ENCODE data around the gene TBC1D8.

TBC1D8 gene

GRCh38 chr2:101022221-101022620 is 129.0 kb downstream of the TBC1D8 start:
- no peak for TF ChIP-seq GLIS3 (CRISPR knock-in tag; IDR thresholded peaks at IDR 0.05)
- no peak for TF ChIP-seq OSR1 (CRISPR knock-in tag; IDR thresholded peaks at IDR 0.05)
- no peak for TF ChIP-seq ZNF70 (CRISPR knock-in tag; IDR thresholded peaks at IDR 0.05)
- TF ChIP-seq ZNF565 (CRISPR knock-in tag; conservative IDR thresholded peaks at IDR 0.05; ENCODE audit: low read depth): no peak
- no peak for TF ChIP-seq CREB5 (CRISPR knock-in tag; IDR thresholded peaks at IDR 0.05; ENCODE audit: low read depth)
- no peak for TF ChIP-seq ZFP30 (CRISPR knock-in tag; IDR thresholded peaks at IDR 0.05)
- no peak for TF ChIP-seq CSRNP3 (CRISPR knock-in tag; IDR thresholded peaks at IDR 0.05)
- TF ChIP-seq TOX (CRISPR knock-in tag; IDR thresholded peaks at IDR 0.05; ENCODE audit: borderline replicate concordance): no peak
- no peak for TF ChIP-seq SNAI2 (CRISPR knock-in tag; IDR thresholded peaks at IDR 0.05)
- no peak for TF ChIP-seq PATZ1 (CRISPR knock-in tag; IDR thresholded peaks at IDR 0.05; ENCODE audit: borderline replicate concordance)

GRCh38 chr2:101018934-101019333 is 132.2 kb downstream of the TBC1D8 start:
- TF ChIP-seq ARNTL (CRISPR knock-in tag; IDR thresholded peaks at IDR 0.05; ENCODE audit: borderline replicate concordance, low read depth) (no peak), SNAI2 (CRISPR knock-in tag; IDR thresholded peaks at IDR 0.05) (no peak), GLIS3 (CRISPR knock-in tag; IDR thresholded peaks at IDR 0.05) (no peak), OSR1 (CRISPR knock-in tag; IDR thresholded peaks at IDR 0.05) (no peak), PATZ1 (CRISPR knock-in tag; IDR thresholded peaks at IDR 0.05; ENCODE audit: borderline replicate concordance) (no peak), CSRNP3 (CRISPR knock-in tag; IDR thresholded peaks at IDR 0.05) (no peak), TOX (CRISPR knock-in tag; IDR thresholded peaks at IDR 0.05; ENCODE audit: borderline replicate concordance) (no peak), ZNF8 (CRISPR knock-in tag; IDR thresholded peaks at IDR 0.05) (no peak), TCF4 (CRISPR knock-in tag; IDR thresholded peaks at IDR 0.05; ENCODE audit: borderline replicate concordance) (no peak), RARB (CRISPR knock-in tag; IDR thresholded peaks at IDR 0.05) (no peak), ZFP30 (CRISPR knock-in tag; IDR thresholded peaks at IDR 0.05) (no peak), CSDC2 (CRISPR knock-in tag; IDR thresholded peaks at IDR 0.05) (no peak), PPARA (CRISPR knock-in tag; IDR thresholded peaks at IDR 0.05; ENCODE audit: borderline replicate concordance) (no peak), ZFP3 (CRISPR knock-in tag; IDR thresholded peaks at IDR 0.05) (no peak)
- no peak for ATAC-seq

More at GRCh38 chr2:101022221-101022620, 129.0 kb downstream of the TBC1D8 start:
- ATAC-seq: no peak

- no peak for ATAC-seq
- TF ChIP-seq PATZ1 (CRISPR knock-in tag; IDR thresholded peaks at IDR 0.05; ENCODE audit: borderline replicate concordance) (no peak), ZNF8 (CRISPR knock-in tag; IDR thresholded peaks at IDR 0.05) (no peak), ARNTL (CRISPR knock-in tag; IDR thresholded peaks at IDR 0.05; ENCODE audit: borderline replicate concordance, low read depth) (no peak), BACH2 (CRISPR knock-in tag; IDR thresholded peaks at IDR 0.05; ENCODE audit: borderline replicate concordance) (no peak), ZFP30 (CRISPR knock-in tag; IDR thresholded peaks at IDR 0.05) (no peak), ZNF565 (CRISPR knock-in tag; conservative IDR thresholded peaks at IDR 0.05; ENCODE audit: low read depth) (no peak), SNAI2 (CRISPR knock-in tag; IDR thresholded peaks at IDR 0.05) (no peak), CREB5 (CRISPR knock-in tag; IDR thresholded peaks at IDR 0.05; ENCODE audit: low read depth) (no peak), OSR1 (CRISPR knock-in tag; IDR thresholded peaks at IDR 0.05) (no peak), RARB (CRISPR knock-in tag; IDR thresholded peaks at IDR 0.05) (no peak), ESRRG (CRISPR knock-in tag; IDR thresholded peaks at IDR 0.05) (no peak), TSHZ2 (CRISPR knock-in tag; IDR thresholded peaks at IDR 0.05) (no peak), CSRNP3 (CRISPR knock-in tag; IDR thresholded peaks at IDR 0.05) (no peak)
These were observed 133.8 kb downstream of the TBC1D8 start for GRCh38 chr2:101017371-101017770.

Data from SK-N-SH treated with all-trans-retinoic acid at 6 μM for 48 hours (cell line).